Right lobe of liver (tissue), 4 donors: Measurements from ENCODE around the gene FAM76B.

Experiments
- CTCF ChIP-seq, 4 donors: fragments of 200-600 bp in 3 of 4; fragments of 450-650 bp in 1 of 4; IDR thresholded peaks; one replicate each; pipeline versions ENCODE4 v1.5.1 to v1.8.0; 2016 to 2022; ENCODE audit warnings: antibody characterized with exemption in 4 of 4, mild to moderate bottlenecking in 2 of 4
- POLR2A ChIP-seq: fragments of 450-650 bp; IDR thresholded peaks from one replicate; pipeline ENCODE4 v1.6.1; 2017; ENCODE audit warnings: antibody characterized with exemption, mild to moderate bottlenecking
- donor health status: DM: no; HTN: no; CAD: no.
- donor health status: DM: no; HTN: no; CAD: no.
- donor health status: DM: no; HTN: yes; CAD: no.

DNA sequence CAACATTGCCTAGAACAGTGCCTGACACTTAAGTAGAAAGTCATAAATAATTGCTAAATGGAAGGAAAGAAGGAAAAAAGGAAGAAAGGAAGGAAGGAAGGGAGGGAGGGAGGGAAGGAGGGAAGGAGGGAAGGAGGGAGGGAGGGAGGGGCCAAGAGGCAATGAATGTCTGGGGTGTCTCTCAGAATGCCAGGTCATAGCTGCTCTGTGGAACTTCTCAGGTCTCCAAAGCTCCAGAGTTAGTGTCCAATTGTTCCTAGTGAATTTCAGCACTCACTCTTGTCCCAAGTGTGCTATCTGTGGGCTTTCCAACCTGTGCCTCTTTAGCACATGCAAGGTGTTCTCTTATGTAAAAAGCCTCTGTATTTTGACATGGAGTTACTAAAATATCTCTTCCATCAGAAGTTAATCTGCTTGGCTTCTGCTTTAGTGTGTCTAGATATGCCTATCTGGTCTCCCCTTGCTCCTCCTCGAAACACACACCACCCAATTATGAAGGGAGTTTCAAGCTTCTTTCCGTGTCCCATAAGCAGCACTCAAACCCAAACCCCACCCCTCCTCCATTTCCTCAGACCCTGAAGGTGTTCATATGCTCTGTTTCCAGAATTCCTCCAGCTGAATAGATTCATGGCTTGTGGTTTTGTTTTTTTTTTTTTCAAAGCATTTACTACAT lies 56.5 kb downstream of the FAM76B start:
- TF ChIP-seq CTCF (IDR thresholded peaks at IDR 0.05) (no peak), POLR2A (no peak)
